ENCODE results near the gene PILRA. TPM values are rescaled to one million over a fixed set of nuclear protein-coding genes. Genes with fewer than 3 reads are reported as not detected.

Gene PILRA
- total and polyA plus RNA-seq, 8 donors: 0.88 to 7.6 (median 3.7) TPM

GRCh38 chr7:100432053-100432452, 58.8 kb downstream of the PILRA start:
- Histone ChIP-seq H3K4me1 (peaks cover 0 to 24% (median 10%) of the 10 kb centered on the region in 3 donors), H3K27ac (no peak overlapping the region)
- intact Hi-C loops (cut with DNase I): no loop called here

GRCh38 chr7:100432621-100433275, 59.5 kb downstream of the PILRA start:
- Histone ChIP-seq H3K9me3 (no peaks in the 10 kb centered on the region), H3K4me3 (no peak overlapping the region)
- DNase-seq: no peak

More at GRCh38 chr7:100432053-100432452, 58.8 kb downstream of the PILRA start:
- no peak for DNase-seq
- Histone ChIP-seq H3K9me3 (no peaks in the 10 kb centered on the region), H3K4me3 (no peak overlapping the region), H3K27me3 (no peaks in the 10 kb centered on the region), H3K36me3 (peaks cover 0 to 12% (median 0%) of the 10 kb centered on the region in 3 donors)
- no peak for ATAC-seq
- TF ChIP-seq CTCF (IDR thresholded peaks at IDR 0.05): no peak
- WGBS, 2 donors: 55% methylated on average over 4 of the region's 4 CpGs
- FAIRE-seq: no peak

GRCh38 chr7:100433276-100433591, 59.9 kb downstream of the PILRA start:
- Histone ChIP-seq H3K4me3 (no peak overlapping the region), H3K9me3 (no peaks in the 10 kb centered on the region), H3K36me3 (peaks cover 0 to 12% (median 0%) of the 10 kb centered on the region in 3 donors), H3K27me3 (no peaks in the 10 kb centered on the region), H3K4me1 (peaks cover 0 to 20% (median 10%) of the 10 kb centered on the region in 3 donors), H3K27ac (no peak overlapping the region)
- FAIRE-seq (no peak), DNase-seq (no peak), ATAC-seq (no peak)
- no peak for TF ChIP-seq CTCF (IDR thresholded peaks at IDR 0.05)
- 68 to 72% methylated on average over 4 of the region's 4 CpGs for WGBS, 2 donors
- intact Hi-C loops (cut with DNase I): no loop called here

More at GRCh38 chr7:100432621-100433275, 59.5 kb downstream of the PILRA start:
- TF ChIP-seq CTCF (IDR thresholded peaks at IDR 0.05): no peak
- intact Hi-C loops (cut with DNase I): no loop called here
- 89 to 90% methylated on average over 21 of the region's 21 CpGs for WGBS, 2 donors
- ATAC-seq: no peak
- Histone ChIP-seq H3K4me1 (peaks cover 0 to 22% (median 10%) of the 10 kb centered on the region in 3 donors), H3K27me3 (no peaks in the 10 kb centered on the region), H3K36me3 (peaks cover 0 to 12% (median 0%) of the 10 kb centered on the region in 3 donors), H3K27ac (no peak overlapping the region)
- no peak for FAIRE-seq

GRCh38 chr7:100433592-100434296, 60.5 kb downstream of the PILRA start:
- Histone ChIP-seq H3K27me3 (no peaks in the 10 kb centered on the region), H3K9me3 (no peaks in the 10 kb centered on the region), H3K36me3 (peaks cover 0 to 12% (median 0%) of the 10 kb centered on the region in 3 donors), H3K4me3 (no peak overlapping the region), H3K27ac (no peak overlapping the region), H3K4me1 (peaks cover 0 to 20% (median 10%) of the 10 kb centered on the region in 3 donors)
- 85 to 87% methylated on average over 10 of the region's 10 CpGs for WGBS, 2 donors
- DNase-seq (no peak), ATAC-seq (no peak), FAIRE-seq (no peak)
- TF ChIP-seq CTCF (IDR thresholded peaks at IDR 0.05): no peak
- intact Hi-C loops (cut with DNase I): no loop called here

Data from pancreas (tissue), 10 donors.